ENCODE results near the gene PRPH2.

Gene PRPH2

DNA sequence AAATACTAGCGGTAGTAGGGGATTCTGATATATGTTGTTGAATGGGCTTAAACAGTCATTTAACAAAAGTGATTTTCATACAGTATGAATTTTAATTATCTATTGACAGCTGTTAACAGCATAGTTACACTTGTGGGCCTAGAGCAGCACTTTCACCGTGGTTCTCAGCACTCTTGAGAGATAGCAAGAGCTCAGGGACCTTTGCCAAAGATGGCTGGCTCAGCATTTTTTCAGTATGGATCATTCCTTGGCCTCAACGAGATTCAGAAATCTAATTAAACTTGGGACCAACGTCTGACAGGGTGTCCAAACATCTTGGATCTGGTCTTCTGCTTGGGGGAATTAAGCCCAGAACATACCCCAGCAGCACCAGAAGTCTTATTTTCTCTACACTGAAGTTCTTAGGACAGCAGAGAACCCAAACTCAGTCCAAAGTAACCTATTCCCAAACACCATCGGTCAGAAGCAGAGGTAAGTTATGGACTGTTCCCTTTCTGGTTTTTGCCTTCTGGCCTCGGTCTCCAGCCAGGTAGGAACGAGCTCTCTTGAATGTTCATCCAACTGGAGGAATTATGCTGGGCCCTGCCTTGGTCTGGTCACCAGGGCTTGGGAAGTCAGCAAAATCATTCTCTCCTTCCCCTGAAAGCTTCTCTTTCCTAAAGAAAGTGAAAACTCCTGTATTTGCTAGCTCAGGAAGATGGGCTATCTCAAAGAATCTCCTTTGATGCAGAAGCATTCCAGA, 25.7 kb downstream of the PRPH2 start:
- no peak overlapping the region for H3K4me2 ChIP-seq (ENCODE audit: low read depth, low read length, poor library complexity, severe bottlenecking)
- TF ChIP-seq EZH2phosphoT487 (IDR thresholded peaks at IDR 0.05; ENCODE audit: borderline replicate concordance) (no peak), CTCF (conservative IDR thresholded peaks at IDR 0.05; ENCODE audit: low read length) (no peak)
- peaks cover 7% of the 10 kb centered on the region; the same call in 1 of the 2 replicates for H3K36me3 ChIP-seq (ENCODE audit: insufficient read depth, low read length)
- no peaks in the 10 kb centered on the region for H4K20me1 ChIP-seq (ENCODE audit: insufficient read depth, low read length, poor library complexity, severe bottlenecking)
- peaks cover 16% of the 10 kb centered on the region for H3K4me1 ChIP-seq (ENCODE audit: insufficient read depth, low read length, poor library complexity, severe bottlenecking)
- no peak overlapping the region for H3K4me3 ChIP-seq (ENCODE audit: low read length, poor library complexity, severe bottlenecking)
- no peak overlapping the region for H2AFZ ChIP-seq (ENCODE audit: low read length)
- no peaks in the 10 kb centered on the region for H3K9me2 ChIP-seq (replicated peaks; ENCODE audit: low read depth, low read length)
- H3K9ac ChIP-seq (ENCODE audit: low read depth, low read length, poor library complexity, severe bottlenecking), result no peak overlapping the region
- no peaks in the 10 kb centered on the region for H3K9me3 ChIP-seq (ENCODE audit: insufficient read depth, low read depth, low read length)
- H3K27me3 ChIP-seq (ENCODE audit: insufficient read depth, low read length, poor library complexity, severe bottlenecking), result no peaks in the 10 kb centered on the region
- no peaks in the 10 kb centered on the region for H3K79me2 ChIP-seq (ENCODE audit: insufficient read depth, low read length)
- H3F3A ChIP-seq (ENCODE audit: low read depth), result no peaks in the 10 kb centered on the region

GRCh38 chr6:42694586-42694985, 27.8 kb downstream of the PRPH2 start:
- Histone ChIP-seq H3K9ac (ENCODE audit: low read depth, low read length, poor library complexity, severe bottlenecking) (peak overlapping the region; percentile 57), H3K9me2 (replicated peaks; ENCODE audit: low read depth, low read length) (no peaks in the 10 kb centered on the region), H3K27me3 (ENCODE audit: insufficient read depth, low read length, poor library complexity, severe bottlenecking) (no peaks in the 10 kb centered on the region), H3K4me1 (ENCODE audit: insufficient read depth, low read length, poor library complexity, severe bottlenecking) (peaks cover 16% of the 10 kb centered on the region), H3K4me3 (ENCODE audit: low read length, poor library complexity, severe bottlenecking) (no peak overlapping the region), H3K9me3 (ENCODE audit: insufficient read depth, low read depth, low read length) (no peaks in the 10 kb centered on the region), H2AFZ (ENCODE audit: low read length) (no peak overlapping the region), H3K79me2 (ENCODE audit: insufficient read depth, low read length) (no peaks in the 10 kb centered on the region), H3K4me2 (ENCODE audit: low read depth, low read length, poor library complexity, severe bottlenecking) (no peak overlapping the region), H3F3A (ENCODE audit: low read depth) (no peaks in the 10 kb centered on the region), H3K36me3 (ENCODE audit: insufficient read depth, low read length) (peaks cover 26% of the 10 kb centered on the region; the same call in 1 of the 2 replicates), H4K20me1 (ENCODE audit: insufficient read depth, low read length, poor library complexity, severe bottlenecking) (no peaks in the 10 kb centered on the region)
- TF ChIP-seq EZH2phosphoT487 (IDR thresholded peaks at IDR 0.05; ENCODE audit: borderline replicate concordance) (no peak), CTCF (conservative IDR thresholded peaks at IDR 0.05; ENCODE audit: low read length) (no peak)

- no peak for TF ChIP-seq EZH2phosphoT487 (IDR thresholded peaks at IDR 0.05; ENCODE audit: borderline replicate concordance)
- Histone ChIP-seq H2AFZ (ENCODE audit: low read length) (peak overlapping the region; percentile 67), H3F3A (ENCODE audit: low read depth) (no peaks in the 10 kb centered on the region), H4K20me1 (ENCODE audit: insufficient read depth, low read length, poor library complexity, severe bottlenecking) (no peaks in the 10 kb centered on the region), H3K9ac (ENCODE audit: low read depth, low read length, poor library complexity, severe bottlenecking) (peak overlapping the region; percentile 57), H3K4me3 (ENCODE audit: low read length, poor library complexity, severe bottlenecking) (peak overlapping the region; percentile 51), H3K9me2 (replicated peaks; ENCODE audit: low read depth, low read length) (no peaks in the 10 kb centered on the region), H3K36me3 (ENCODE audit: insufficient read depth, low read length) (peaks cover 34% of the 10 kb centered on the region; the same call in 1 of the 2 replicates), H3K9me3 (ENCODE audit: insufficient read depth, low read depth, low read length) (no peaks in the 10 kb centered on the region), H3K4me1 (ENCODE audit: insufficient read depth, low read length, poor library complexity, severe bottlenecking) (peaks cover 16% of the 10 kb centered on the region), H3K27me3 (ENCODE audit: insufficient read depth, low read length, poor library complexity, severe bottlenecking) (no peaks in the 10 kb centered on the region), H3K79me2 (ENCODE audit: insufficient read depth, low read length) (no peaks in the 10 kb centered on the region), H3K4me2 (ENCODE audit: low read depth, low read length, poor library complexity, severe bottlenecking) (peak overlapping the region; percentile 75)
Measured at GRCh38 chr6:42693725-42694323, 28.6 kb downstream of the PRPH2 start.
